ENCODE data around the gene UBTF. TPM values are rescaled to one million over a fixed set of nuclear protein-coding genes. Genes with fewer than 3 reads are reported as not detected.

Gene UBTF
- total RNA-seq, 1 experiment from 2014 or later, result 74.3 TPM

GRCh38 chr17:44221084-44221861 is 1.8 kb upstream of the UBTF start:
- peaks cover 28% of the 10 kb centered on the region for H3K36me3 Mint-ChIP-seq (ENCODE audit: insufficient read depth, unreplicated experiment)
- peak overlapping the region; percentile 97 for H3K4me3 Mint-ChIP-seq (ENCODE audit: unreplicated experiment)
- Histone ChIP-seq H3K4me1 (peaks cover 9% of the 10 kb centered on the region), H3K4me3 (ENCODE audit: low read depth, low read length) (peak overlapping the region; percentile 98), H3K27me3 (replicated peaks; ENCODE audit: control insufficient read depth, insufficient read depth, low read length) (no peaks in the 10 kb centered on the region), H3K9me3 (no peaks in the 10 kb centered on the region), H3K36me3 (ENCODE audit: control insufficient read depth, insufficient read depth, low read length) (no peaks in the 10 kb centered on the region)
- BruUV-seq (replicated peaks), result TSS peak; percentile 18
- H3K27ac Mint-ChIP-seq (ENCODE audit: unreplicated experiment), result peak overlapping the region; percentile 69
- POLR2A ChIA-PET, result interaction anchor here (0.6 to 2.6 kb wide), 10 partner anchors 21 to 854 kb away, joined by 3 to 9 read pairs (median 5); partner anchors contain the start of genes ATXN7L3, RUNDC3A and TMUB2
- TF ChIP-seq, protein P1, sequence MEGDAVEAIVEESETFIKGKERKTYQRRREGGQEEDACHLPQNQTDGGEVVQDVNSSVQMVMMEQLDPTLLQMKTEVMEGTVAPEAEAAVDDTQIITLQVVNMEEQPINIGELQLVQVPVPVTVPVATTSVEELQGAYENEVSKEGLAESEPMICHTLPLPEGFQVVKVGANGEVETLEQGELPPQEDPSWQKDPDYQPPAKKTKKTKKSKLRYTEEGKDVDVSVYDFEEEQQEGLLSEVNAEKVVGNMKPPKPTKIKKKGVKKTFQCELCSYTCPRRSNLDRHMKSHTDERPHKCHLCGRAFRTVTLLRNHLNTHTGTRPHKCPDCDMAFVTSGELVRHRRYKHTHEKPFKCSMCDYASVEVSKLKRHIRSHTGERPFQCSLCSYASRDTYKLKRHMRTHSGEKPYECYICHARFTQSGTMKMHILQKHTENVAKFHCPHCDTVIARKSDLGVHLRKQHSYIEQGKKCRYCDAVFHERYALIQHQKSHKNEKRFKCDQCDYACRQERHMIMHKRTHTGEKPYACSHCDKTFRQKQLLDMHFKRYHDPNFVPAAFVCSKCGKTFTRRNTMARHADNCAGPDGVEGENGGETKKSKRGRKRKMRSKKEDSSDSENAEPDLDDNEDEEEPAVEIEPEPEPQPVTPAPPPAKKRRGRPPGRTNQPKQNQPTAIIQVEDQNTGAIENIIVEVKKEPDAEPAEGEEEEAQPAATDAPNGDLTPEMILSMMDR (IDR thresholded peaks at IDR 0.05; ENCODE audit: insufficient read depth in 1 of 2, low read depth in 1 of 2, low read length in 1 of 2, severe bottlenecking in 1 of 2, unreplicated experiment in 1 of 2), result no peak
- H3K27me3 Mint-ChIP-seq (ENCODE audit: insufficient read depth, unreplicated experiment), result no peaks in the 10 kb centered on the region
- peaks cover 7% of the 10 kb centered on the region for H3K4me1 Mint-ChIP-seq (ENCODE audit: low read depth, unreplicated experiment)
- CTCF ChIA-PET, result interaction anchor here (0.6 to 1.9 kb wide), 9 partner anchors 12 to 653 kb away, joined by 3 to 13 read pairs (median 5); no protein-coding TSS in a partner anchor
- intact Hi-C loops (cut with micrococcal nuclease; ENCODE audit: unreplicated experiment), result loop anchor here (5.0 kb wide), 1 partner anchor 86 kb away; the partner anchor contains the start of gene RUNDC3A
- no peaks in the 10 kb centered on the region for H3K9me3 Mint-ChIP-seq (ENCODE audit: unreplicated experiment)
- DNase-seq, result peak; percentile 76 to 77

DNA sequence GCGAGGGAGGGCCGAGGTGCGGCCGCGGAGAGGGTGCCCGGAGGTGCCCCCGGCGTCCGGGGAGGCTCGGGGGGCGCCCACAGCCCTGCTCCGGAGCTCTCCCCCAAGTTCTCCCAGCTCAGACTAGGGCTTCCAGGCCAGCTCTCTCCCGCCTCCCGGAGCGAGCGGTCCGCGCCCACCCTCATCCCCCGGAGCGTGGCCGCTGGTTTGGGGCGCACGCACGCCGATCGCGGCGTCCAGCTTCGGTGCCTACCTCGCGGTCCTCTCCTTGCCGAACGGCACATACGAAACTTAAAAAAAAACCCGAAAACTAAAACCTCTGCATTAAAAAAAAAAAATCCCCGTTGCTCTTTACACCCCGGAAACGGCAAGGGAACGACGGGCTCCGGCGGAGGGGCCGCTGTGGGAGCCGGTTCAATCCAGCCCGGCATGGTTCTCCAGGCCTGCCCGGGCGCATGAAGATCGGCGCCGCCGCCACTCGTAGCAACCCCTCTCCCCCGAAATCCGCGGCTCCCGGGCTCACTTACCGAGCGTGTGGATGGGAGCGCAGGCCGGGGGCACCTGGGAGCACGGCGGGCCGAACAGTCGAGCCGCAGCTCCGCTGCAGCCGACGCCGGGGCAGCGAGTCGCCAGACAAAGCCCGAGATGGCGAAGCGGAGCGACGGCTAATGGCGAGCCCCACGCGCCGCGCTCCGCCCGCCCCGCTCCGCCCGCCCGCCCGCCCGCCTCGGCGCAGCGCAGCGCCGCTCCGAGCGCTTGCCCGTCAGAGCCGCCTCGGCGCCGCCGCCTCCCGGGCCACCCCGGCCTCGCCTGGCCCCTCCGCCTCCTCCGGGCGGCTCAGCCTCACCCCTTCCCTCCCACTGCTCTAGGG is 973 bp upstream of the UBTF start:
- ChIA-PET CTCF (interaction anchor here (1.3 to 1.9 kb wide), 5 partner anchors 11 to 125 kb away, joined by 4 to 7 read pairs (median 5); no protein-coding TSS in a partner anchor), POLR2A (interaction anchor here (0.6 to 2.6 kb wide), 4 partner anchors 11 to 323 kb away, joined by 3 to 9 read pairs (median 4); partner anchors contain the start of gene TMUB2)
- TF ChIP-seq, protein P1 (IDR thresholded peaks at IDR 0.05; ENCODE audit: insufficient read depth in 1 of 2, low read depth in 1 of 2, low read length in 1 of 2, severe bottlenecking in 1 of 2, unreplicated experiment in 1 of 2), result no peak
- Histone ChIP-seq H3K9me3 (no peaks in the 10 kb centered on the region), H3K27me3 (replicated peaks; ENCODE audit: control insufficient read depth, insufficient read depth, low read length) (no peaks in the 10 kb centered on the region), H3K36me3 (ENCODE audit: control insufficient read depth, insufficient read depth, low read length) (peaks cover 4% of the 10 kb centered on the region), H3K4me1 (peaks cover 9% of the 10 kb centered on the region), H3K4me3 (ENCODE audit: low read depth, low read length) (peak overlapping the region; percentile 98)
- Mint-ChIP-seq H3K27me3 (ENCODE audit: insufficient read depth, unreplicated experiment) (no peaks in the 10 kb centered on the region), H3K4me3 (ENCODE audit: unreplicated experiment) (peak overlapping the region; percentile 97), H3K4me1 (ENCODE audit: low read depth, unreplicated experiment) (peaks cover 7% of the 10 kb centered on the region), H3K27ac (ENCODE audit: unreplicated experiment) (peak overlapping the region; percentile 69), H3K9me3 (ENCODE audit: unreplicated experiment) (no peaks in the 10 kb centered on the region), H3K36me3 (ENCODE audit: insufficient read depth, unreplicated experiment) (peaks cover 36% of the 10 kb centered on the region)
- intact Hi-C loops (cut with micrococcal nuclease; ENCODE audit: unreplicated experiment), result loop anchor here (5.0 kb wide), 1 partner anchor 87 kb away; the partner anchor contains the start of gene RUNDC3A
- no TSS peak for BruUV-seq (replicated peaks)
- peak in 1 of 2 experiments; percentile 61 for DNase-seq

Data from Caco-2 (cell line).